Sigmoid colon (tissue), 3 donors: ENCODE data around the gene AADACL2.

Source experiments
- POLR2A ChIP-seq, 2 donors: fragments of 450-650 bp; IDR thresholded peaks; one replicate each; pipeline ENCODE4 v1.6.1; 2016; ENCODE audit warnings: antibody characterized with exemption in 2 of 2, mild to moderate bottlenecking in 2 of 2, moderate library complexity in 2 of 2
- TF ChIP-seq, protein P1 (sequence below), 4 experiments: fragments of 450-650 bp in 3 of 4; fragments of 200-600 bp in 1 of 4; IDR thresholded peaks; one replicate each; pipeline ENCODE4 v1.5.1; 2016 to 2019; ENCODE audit warnings: antibody characterized with exemption in 4 of 4, mild to moderate bottlenecking in 3 of 4, moderate library complexity in 2 of 4

DNA sequence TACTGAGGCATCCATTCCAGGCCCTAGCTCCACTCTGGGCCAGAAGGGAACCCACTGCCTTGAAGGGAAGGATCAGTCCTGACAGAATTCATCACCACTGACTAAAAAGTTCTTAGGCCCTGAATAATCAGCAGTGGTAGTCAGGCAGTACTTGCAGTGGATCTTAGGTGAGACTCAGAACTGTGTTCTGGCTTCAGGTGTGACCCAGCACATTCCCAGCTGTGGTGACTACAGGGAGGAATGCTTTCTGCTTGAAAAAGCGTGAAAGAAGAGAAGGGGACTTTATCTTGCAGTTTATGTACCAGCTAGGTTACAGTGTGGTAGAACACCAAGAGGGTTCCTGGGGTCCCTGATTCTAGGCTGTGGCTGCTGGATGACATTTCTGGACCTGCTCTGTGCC is 24.9 kb upstream of the AADACL2 start:
- TF ChIP-seq, protein P1, sequence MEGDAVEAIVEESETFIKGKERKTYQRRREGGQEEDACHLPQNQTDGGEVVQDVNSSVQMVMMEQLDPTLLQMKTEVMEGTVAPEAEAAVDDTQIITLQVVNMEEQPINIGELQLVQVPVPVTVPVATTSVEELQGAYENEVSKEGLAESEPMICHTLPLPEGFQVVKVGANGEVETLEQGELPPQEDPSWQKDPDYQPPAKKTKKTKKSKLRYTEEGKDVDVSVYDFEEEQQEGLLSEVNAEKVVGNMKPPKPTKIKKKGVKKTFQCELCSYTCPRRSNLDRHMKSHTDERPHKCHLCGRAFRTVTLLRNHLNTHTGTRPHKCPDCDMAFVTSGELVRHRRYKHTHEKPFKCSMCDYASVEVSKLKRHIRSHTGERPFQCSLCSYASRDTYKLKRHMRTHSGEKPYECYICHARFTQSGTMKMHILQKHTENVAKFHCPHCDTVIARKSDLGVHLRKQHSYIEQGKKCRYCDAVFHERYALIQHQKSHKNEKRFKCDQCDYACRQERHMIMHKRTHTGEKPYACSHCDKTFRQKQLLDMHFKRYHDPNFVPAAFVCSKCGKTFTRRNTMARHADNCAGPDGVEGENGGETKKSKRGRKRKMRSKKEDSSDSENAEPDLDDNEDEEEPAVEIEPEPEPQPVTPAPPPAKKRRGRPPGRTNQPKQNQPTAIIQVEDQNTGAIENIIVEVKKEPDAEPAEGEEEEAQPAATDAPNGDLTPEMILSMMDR (IDR thresholded peaks at IDR 0.05), result no peak
- no peak for TF ChIP-seq POLR2A (IDR thresholded peaks at IDR 0.05)
